ENCODE measurements around the gene IMPA2.
"Not testable (repeated sequence)": the region's sequence is repeated elsewhere in the genome, so short reads cannot be mapped to it uniquely, and the experiment has no call there.

The IMPA2 gene

DNA sequence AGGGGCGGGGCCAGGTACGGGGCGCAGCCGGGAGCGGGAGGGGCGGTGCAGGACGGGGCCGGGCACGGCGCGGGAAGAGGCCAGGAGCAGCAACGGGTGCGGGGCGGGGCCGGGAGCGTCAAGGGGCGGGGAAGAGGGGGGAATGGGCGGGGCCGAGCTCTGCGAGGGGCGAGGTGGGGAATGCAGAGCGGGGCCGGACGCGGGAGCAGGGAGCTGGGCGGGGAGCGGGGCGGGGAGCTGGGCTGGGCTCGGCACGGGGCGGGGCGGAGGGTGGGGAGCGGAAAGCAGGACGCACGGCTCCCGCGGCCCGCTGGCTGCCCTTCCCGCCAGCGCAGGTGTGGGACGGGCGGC, at the start of gene IMPA2:
Gene IMPA2 (plus strand): TSS at position 316 of the 351 bp plus-strand sequence. CDS start 163 bp downstream, outside the sequence.
- peak within 1 kb of the TSS; percentile 83 for H3K9ac ChIP-seq (ENCODE audit: low read length)
- H3K27ac ChIP-seq (ENCODE audit: low read length) = peak within 1 kb of the TSS; percentile 64
- H3K4me1 ChIP-seq (ENCODE audit: control insufficient read depth, low read depth, low read length) = peaks cover 30% of the 10 kb centered on the region
- H3K9me3 ChIP-seq (ENCODE audit: control insufficient read depth, low read depth, low read length) = no peaks in the 10 kb centered on the region
- H3K27me3 ChIP-seq (ENCODE audit: control insufficient read depth, insufficient read depth, low read length) = no peaks in the 10 kb centered on the region
- peak within 1 kb of the TSS; percentile 97 for H3K4me3 ChIP-seq (ENCODE audit: low read length)
- H3K36me3 ChIP-seq (ENCODE audit: control insufficient read depth, low read depth, low read length) = no peaks in the 10 kb centered on the region

- Histone ChIP-seq H3K9me3 (ENCODE audit: control insufficient read depth, low read depth, low read length) (no peaks in the 10 kb centered on the region), H3K27me3 (ENCODE audit: control insufficient read depth, insufficient read depth, low read length) (no peaks in the 10 kb centered on the region), H3K9ac (ENCODE audit: low read length) (no peak overlapping the region), H3K27ac (ENCODE audit: low read length) (no peak overlapping the region), H3K4me1 (ENCODE audit: control insufficient read depth, low read depth, low read length) (no peaks in the 10 kb centered on the region), H3K4me3 (ENCODE audit: low read length) (no peak overlapping the region), H3K36me3 (ENCODE audit: control insufficient read depth, low read depth, low read length) (no peaks in the 10 kb centered on the region)
Observed at GRCh38 chr18:11932393-11932792, 48.9 kb upstream of the IMPA2 start.

GRCh38 chr18:11937874-11938478, 43.3 kb upstream of the IMPA2 start:
- no peaks in the 10 kb centered on the region for H3K36me3 ChIP-seq (ENCODE audit: control insufficient read depth, low read depth, low read length)
- H3K4me1 ChIP-seq (ENCODE audit: control insufficient read depth, low read depth, low read length) = no peaks in the 10 kb centered on the region
- H3K9ac ChIP-seq (ENCODE audit: low read length) = no peak overlapping the region
- H3K4me3 ChIP-seq (ENCODE audit: low read length) = no peak overlapping the region
- H3K27me3 ChIP-seq (ENCODE audit: control insufficient read depth, insufficient read depth, low read length) = no peaks in the 10 kb centered on the region
- H3K9me3 ChIP-seq (ENCODE audit: control insufficient read depth, low read depth, low read length) = no peaks in the 10 kb centered on the region
- no peak overlapping the region for H3K27ac ChIP-seq (ENCODE audit: low read length)

- H3K27me3 ChIP-seq (ENCODE audit: control insufficient read depth, insufficient read depth, low read length) = no peaks in the 10 kb centered on the region
- H3K4me1 ChIP-seq (ENCODE audit: control insufficient read depth, low read depth, low read length) = no peaks in the 10 kb centered on the region
- no peaks in the 10 kb centered on the region for H3K9me3 ChIP-seq (ENCODE audit: control insufficient read depth, low read depth, low read length)
- no peak overlapping the region for H3K27ac ChIP-seq (ENCODE audit: low read length)
- H3K9ac ChIP-seq (ENCODE audit: low read length) = no peak overlapping the region
- H3K4me3 ChIP-seq (ENCODE audit: low read length) = no peak overlapping the region
- no peaks in the 10 kb centered on the region for H3K36me3 ChIP-seq (ENCODE audit: control insufficient read depth, low read depth, low read length)
Observed at GRCh38 chr18:11940956-11941355, 40.4 kb upstream of the IMPA2 start.

DNA sequence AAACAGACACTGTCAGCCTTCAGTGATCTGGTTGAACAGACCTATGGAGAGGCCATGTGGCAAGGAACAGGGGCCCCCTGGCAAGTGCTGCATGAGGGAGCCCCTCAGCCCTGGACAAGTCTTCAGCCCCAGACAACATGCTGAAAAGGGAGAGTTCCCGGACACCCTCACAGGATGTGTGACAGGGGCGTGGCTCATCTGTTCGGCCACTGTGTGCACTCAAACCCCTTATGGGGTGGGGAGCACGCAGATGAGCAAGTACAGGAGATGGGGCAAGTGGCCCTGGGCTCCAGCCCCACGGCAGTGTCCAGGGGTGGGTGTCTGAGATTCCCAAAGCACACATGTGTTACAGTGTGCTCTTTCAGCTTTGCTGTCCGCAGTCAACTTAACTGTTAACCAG, 37.8 kb upstream of the IMPA2 start:
- Histone ChIP-seq H3K4me3 (ENCODE audit: low read length) (no peak overlapping the region), H3K27ac (ENCODE audit: low read length) (no peak overlapping the region), H3K27me3 (ENCODE audit: control insufficient read depth, insufficient read depth, low read length) (no peaks in the 10 kb centered on the region)

DNA sequence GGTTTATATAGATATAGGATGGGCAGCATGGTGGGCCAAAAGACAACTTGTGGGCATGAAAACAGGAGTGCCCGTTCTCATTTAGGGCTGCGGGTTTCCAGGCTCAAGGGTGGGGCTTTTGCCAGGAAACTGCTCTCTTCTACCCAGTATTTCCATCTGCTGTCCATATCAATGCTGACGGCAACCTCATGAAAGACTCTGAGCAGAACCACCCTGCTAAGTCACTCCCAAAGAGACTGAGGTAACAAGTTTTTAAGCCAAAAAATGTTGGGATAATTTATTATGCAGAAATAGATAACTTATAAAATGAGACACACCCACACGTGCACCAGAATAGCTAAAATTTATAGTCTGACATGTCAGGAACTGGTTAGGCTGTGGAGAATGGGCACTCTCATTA, 37.1 kb upstream of the IMPA2 start:
- Histone ChIP-seq H3K9me3 (ENCODE audit: control insufficient read depth, low read depth, low read length) (no peaks in the 10 kb centered on the region), H3K9ac (ENCODE audit: low read length) (no peak overlapping the region), H3K4me3 (ENCODE audit: low read length) (no peak overlapping the region), H3K27ac (ENCODE audit: low read length) (no peak overlapping the region), H3K27me3 (ENCODE audit: control insufficient read depth, insufficient read depth, low read length) (no peaks in the 10 kb centered on the region), H3K36me3 (ENCODE audit: control insufficient read depth, low read depth, low read length) (no peaks in the 10 kb centered on the region), H3K4me1 (ENCODE audit: control insufficient read depth, low read depth, low read length) (peaks cover 12% of the 10 kb centered on the region)

More for the DNA sequence above, 37.8 kb upstream of the IMPA2 start:
- peaks cover 12% of the 10 kb centered on the region for H3K4me1 ChIP-seq (ENCODE audit: control insufficient read depth, low read depth, low read length)
- no peaks in the 10 kb centered on the region for H3K36me3 ChIP-seq (ENCODE audit: control insufficient read depth, low read depth, low read length)
- H3K9me3 ChIP-seq (ENCODE audit: control insufficient read depth, low read depth, low read length) = no peaks in the 10 kb centered on the region
- no peak overlapping the region for H3K9ac ChIP-seq (ENCODE audit: low read length)

GRCh38 chr18:11944786-11945185, 36.5 kb upstream of the IMPA2 start:
- H3K4me3 ChIP-seq (ENCODE audit: low read length) = no peak overlapping the region
- no peaks in the 10 kb centered on the region for H3K27me3 ChIP-seq (ENCODE audit: control insufficient read depth, insufficient read depth, low read length)
- no peaks in the 10 kb centered on the region for H3K36me3 ChIP-seq (ENCODE audit: control insufficient read depth, low read depth, low read length)
- H3K9me3 ChIP-seq (ENCODE audit: control insufficient read depth, low read depth, low read length) = no peaks in the 10 kb centered on the region
- H3K4me1 ChIP-seq (ENCODE audit: control insufficient read depth, low read depth, low read length) = peaks cover 12% of the 10 kb centered on the region
- H3K9ac ChIP-seq (ENCODE audit: low read length) = no peak overlapping the region
- no peak overlapping the region for H3K27ac ChIP-seq (ENCODE audit: low read length)

DNA sequence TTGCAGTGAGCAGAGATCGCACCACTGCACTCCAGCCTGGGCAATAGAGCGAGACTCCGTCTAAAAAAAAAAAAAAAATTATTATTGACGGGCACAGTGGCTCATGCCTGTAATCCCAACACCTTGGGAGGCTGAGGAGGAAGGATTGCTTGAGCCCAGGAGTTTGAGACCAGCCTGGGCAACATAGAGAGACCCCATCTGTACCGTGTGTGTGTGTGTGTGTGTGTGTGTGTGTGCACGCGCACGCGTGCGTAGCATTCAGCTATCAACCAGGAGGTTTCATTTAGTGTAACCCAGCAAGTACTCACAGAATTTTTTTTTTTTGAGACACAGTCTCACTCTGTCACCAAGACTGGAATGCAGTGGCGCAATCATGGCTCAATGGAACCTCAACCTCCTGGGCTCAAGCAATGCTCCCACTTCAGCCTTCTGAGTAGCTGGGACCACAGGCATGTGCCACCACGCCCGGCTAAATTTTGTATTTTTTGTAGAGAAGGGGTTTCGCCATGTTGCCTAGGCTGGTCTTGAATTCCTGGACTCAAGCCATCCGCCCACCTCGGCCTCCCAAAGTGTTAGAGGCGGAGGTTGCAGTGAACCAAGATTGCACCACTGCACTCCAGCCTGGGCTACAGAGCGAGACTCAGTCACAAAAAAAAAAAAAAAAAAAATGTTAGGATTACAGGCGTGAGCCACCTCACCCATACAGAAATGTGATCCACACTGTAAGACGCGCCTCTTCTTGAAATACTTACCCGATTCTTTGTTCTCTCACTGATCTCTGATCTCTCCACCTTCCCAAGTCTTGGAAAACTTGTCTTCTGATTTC, 35.3 kb upstream of the IMPA2 start:
- not testable (repeated sequence) for H3K27ac ChIP-seq (ENCODE audit: low read length); H3K36me3 ChIP-seq (ENCODE audit: control insufficient read depth, low read depth, low read length); H3K9me3 ChIP-seq (ENCODE audit: control insufficient read depth, low read depth, low read length); H3K9ac ChIP-seq (ENCODE audit: low read length); H3K27me3 ChIP-seq (ENCODE audit: control insufficient read depth, insufficient read depth, low read length)
- Histone ChIP-seq H3K4me3 (ENCODE audit: low read length) (peak overlapping the region; percentile 82), H3K4me1 (ENCODE audit: control insufficient read depth, low read depth, low read length) (peaks cover 12% of the 10 kb centered on the region)

- peak overlapping the region; percentile 82 for H3K4me3 ChIP-seq (ENCODE audit: low read length)
- peaks cover 16% of the 10 kb centered on the region for H3K4me1 ChIP-seq (ENCODE audit: control insufficient read depth, low read depth, low read length)
- peak overlapping the region; percentile 83 for H3K9ac ChIP-seq (ENCODE audit: low read length)
- no peaks in the 10 kb centered on the region for H3K27me3 ChIP-seq (ENCODE audit: control insufficient read depth, insufficient read depth, low read length)
- H3K36me3 ChIP-seq (ENCODE audit: control insufficient read depth, low read depth, low read length) = no peaks in the 10 kb centered on the region
- H3K9me3 ChIP-seq (ENCODE audit: control insufficient read depth, low read depth, low read length) = no peaks in the 10 kb centered on the region
- H3K27ac ChIP-seq (ENCODE audit: low read length) = no peak overlapping the region
Observed at GRCh38 chr18:11946756-11947155, 34.6 kb upstream of the IMPA2 start.

DNA sequence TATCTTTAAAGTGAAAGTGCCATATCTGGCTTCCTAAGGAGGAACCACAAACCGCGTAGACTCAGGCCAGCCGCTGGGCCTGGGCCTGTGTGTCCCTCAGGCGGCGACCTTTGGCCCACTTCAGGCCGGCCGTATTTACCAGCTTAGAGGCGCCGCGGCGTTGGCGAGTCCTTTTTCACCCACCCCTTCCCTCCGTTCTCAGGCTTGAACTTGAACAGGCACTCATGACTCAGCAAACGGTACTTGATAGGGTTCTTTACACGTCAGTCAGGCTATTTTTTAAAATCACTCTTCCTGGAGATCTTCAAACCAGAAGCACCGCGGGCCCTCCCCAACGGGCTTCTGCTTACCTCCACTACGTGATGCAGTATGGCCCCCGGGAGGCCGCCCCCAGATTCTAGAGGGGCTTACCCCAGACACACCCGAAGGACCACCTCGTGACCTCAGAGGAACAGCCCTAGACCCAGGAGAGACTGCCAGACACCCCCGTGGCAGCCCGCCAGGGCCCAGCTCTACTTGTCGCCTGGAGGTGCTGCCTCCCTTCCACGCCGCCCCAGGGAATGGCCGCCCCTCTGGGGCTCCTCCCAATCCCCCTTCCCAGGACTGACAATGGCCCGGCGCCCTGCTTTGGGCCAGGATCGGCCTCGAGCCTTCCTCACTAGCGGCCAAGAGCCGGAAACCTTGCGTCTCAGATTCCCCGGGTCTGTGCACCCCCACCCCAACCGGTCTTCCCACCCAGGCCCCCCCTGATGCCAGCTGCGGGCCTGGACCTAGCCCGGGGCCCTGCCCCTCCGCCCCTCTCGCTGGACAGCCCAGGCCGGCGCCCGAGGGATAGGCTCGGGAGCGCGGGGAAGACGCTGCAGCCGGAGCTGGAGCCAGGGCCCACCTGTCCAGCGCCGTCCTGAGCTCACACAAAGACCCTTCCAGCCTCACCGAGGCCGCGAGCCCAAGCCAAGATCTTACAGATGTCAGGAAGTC, 33.8 kb upstream of the IMPA2 start:
- H3K9ac ChIP-seq (ENCODE audit: low read length) = peak overlapping the region; percentile 83

GRCh38 chr18:11948852-11949523, 32.3 kb upstream of the IMPA2 start:
- Histone ChIP-seq H3K36me3 (ENCODE audit: control insufficient read depth, low read depth, low read length) (no peaks in the 10 kb centered on the region), H3K4me1 (ENCODE audit: control insufficient read depth, low read depth, low read length) (peaks cover 17% of the 10 kb centered on the region), H3K9ac (ENCODE audit: low read length) (no peak overlapping the region), H3K27ac (ENCODE audit: low read length) (no peak overlapping the region), H3K9me3 (ENCODE audit: control insufficient read depth, low read depth, low read length) (no peaks in the 10 kb centered on the region), H3K27me3 (ENCODE audit: control insufficient read depth, insufficient read depth, low read length) (no peaks in the 10 kb centered on the region), H3K4me3 (ENCODE audit: low read length) (no peak overlapping the region)

More for the DNA sequence above, 33.8 kb upstream of the IMPA2 start:
- Histone ChIP-seq H3K4me3 (ENCODE audit: low read length) (peak overlapping the region; percentile 82), H3K27me3 (ENCODE audit: control insufficient read depth, insufficient read depth, low read length) (no peaks in the 10 kb centered on the region), H3K36me3 (ENCODE audit: control insufficient read depth, low read depth, low read length) (no peaks in the 10 kb centered on the region), H3K27ac (ENCODE audit: low read length) (peak overlapping the region; percentile 86), H3K4me1 (ENCODE audit: control insufficient read depth, low read depth, low read length) (peaks cover 17% of the 10 kb centered on the region), H3K9me3 (ENCODE audit: control insufficient read depth, low read depth, low read length) (no peaks in the 10 kb centered on the region)
